ENCODE results near the gene CEP192.

Gene CEP192

DNA sequence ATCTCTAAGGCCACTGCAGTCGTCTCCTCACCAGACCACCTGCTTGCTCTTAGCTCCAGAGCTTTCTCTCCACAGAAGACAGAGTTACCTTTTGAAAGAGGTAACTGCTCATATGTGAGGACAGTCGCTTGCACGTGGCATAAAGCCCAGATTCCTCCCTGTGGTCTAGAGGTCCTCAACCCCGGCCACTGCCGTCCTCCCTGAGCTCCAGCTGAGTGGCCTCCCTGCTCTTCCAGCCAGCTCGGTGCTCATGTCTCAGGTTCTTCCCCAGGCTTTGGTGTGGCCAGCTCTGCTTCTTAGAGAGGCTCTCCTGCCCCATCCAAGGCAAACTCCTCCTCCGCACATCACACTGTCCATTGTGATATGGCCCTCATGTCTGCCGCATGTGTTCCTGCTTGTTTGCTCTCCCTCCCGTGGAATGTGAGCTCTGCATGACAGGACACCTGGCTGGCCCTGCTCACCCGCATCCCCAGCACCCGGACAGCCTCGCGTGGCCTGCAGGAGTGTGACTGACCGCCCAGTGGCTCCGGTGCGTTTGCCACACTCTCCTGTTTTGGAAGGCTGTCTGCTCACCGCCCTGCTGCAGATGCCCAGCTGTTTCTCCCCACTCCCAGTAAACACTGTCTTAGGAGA lies 135.9 kb downstream of the CEP192 start:
- Histone ChIP-seq H3K4me1 (ENCODE audit: insufficient read depth, low read length) (no peaks in the 10 kb centered on the region), H3K27me3 (ENCODE audit: insufficient read depth, low read length) (no peaks in the 10 kb centered on the region), H3K27ac (ENCODE audit: low read depth, low read length) (no peak overlapping the region), H3K9me3 (ENCODE audit: insufficient read depth, low read depth, low read length) (peaks cover 4% of the 10 kb centered on the region; the same call in 1 of the 2 replicates), H3K36me3 (ENCODE audit: insufficient read depth, low read length) (peaks cover 26% of the 10 kb centered on the region), H3K9ac (ENCODE audit: low read depth, low read length) (no peak overlapping the region), H3K4me3 (ENCODE audit: low read length) (no peak overlapping the region)
- WGBS, result 95% methylated on average over 17 of the region's 17 CpGs

DNA sequence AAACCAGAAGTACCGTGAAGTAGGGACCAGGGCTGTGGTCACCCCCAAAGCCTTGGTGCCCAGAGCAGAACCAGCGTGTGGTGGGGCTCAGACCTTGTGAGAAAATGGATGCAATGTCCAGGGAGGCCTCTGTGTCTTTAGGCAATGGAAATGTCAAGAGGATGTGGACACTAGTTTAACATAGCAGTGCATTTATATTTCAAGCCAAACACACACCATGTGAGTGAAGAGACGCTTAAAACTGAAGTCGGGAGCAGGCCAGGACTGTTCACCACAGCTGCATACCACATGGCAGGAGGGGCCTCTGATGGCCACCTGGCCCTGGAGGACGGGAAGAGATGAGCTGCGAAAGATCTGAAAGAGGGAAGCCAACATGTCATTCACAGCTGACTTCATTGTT lies 140.1 kb downstream of the CEP192 start:
- Histone ChIP-seq H3K4me1 (ENCODE audit: insufficient read depth, low read length) (peaks cover 2% of the 10 kb centered on the region; the same call in 1 of the 2 replicates), H3K27me3 (ENCODE audit: insufficient read depth, low read length) (peaks cover 14% of the 10 kb centered on the region), H3K9ac (ENCODE audit: low read depth, low read length) (no peak overlapping the region), H3K4me3 (ENCODE audit: low read length) (no peak overlapping the region), H3K9me3 (ENCODE audit: insufficient read depth, low read depth, low read length) (peaks cover 4% of the 10 kb centered on the region; the same call in 1 of the 2 replicates), H3K27ac (ENCODE audit: low read depth, low read length) (no peak overlapping the region), H3K36me3 (ENCODE audit: insufficient read depth, low read length) (no peaks in the 10 kb centered on the region)
- 96% methylated on average over 6 of the region's 6 CpGs for WGBS

DNA sequence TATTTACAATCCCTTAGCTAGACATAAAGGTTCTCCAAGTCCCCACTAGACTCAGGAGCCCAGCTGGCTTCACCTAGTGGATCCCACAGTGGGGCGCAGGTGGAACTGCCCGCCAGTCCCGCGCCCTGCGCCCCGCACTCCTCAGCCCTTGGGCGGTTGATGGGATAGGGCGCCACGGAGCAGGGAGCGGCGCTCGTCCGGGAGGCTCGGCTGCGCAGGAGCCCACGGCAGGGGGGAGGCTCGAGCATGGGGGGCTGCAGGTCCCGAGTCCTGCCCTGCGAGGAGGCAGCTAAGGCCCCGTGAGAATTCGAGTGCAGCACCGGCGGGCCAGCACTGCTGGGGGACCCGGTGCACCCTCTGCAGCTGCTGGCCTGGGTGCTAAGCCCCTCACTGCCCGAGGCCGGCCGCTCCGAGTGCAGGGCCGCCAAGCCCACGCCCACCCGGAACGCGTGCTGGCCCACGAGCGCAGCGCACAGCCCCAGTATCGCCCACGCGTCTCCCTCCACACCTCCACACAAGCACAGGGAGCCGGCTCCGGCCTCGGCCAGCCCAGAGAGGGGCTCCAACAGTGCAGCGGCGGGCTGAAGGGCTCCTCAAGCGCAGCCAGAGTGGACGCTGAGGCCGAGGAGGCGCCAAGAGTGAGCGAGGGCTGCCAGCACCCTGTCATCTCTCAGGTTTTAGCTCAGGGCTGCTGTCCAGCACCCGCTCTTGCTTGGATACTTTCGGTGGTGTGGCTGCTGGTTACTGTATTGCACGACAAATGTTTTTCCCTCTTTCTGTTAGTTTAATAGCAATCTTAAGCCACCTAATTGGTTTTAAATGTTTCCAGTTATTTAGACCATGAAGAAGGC lies 143.6 kb downstream of the CEP192 start:
- Histone ChIP-seq H3K36me3 (ENCODE audit: insufficient read depth, low read length) (no peaks in the 10 kb centered on the region), H3K9ac (ENCODE audit: low read depth, low read length) (no peak overlapping the region), H3K4me1 (ENCODE audit: insufficient read depth, low read length) (peaks cover 3% of the 10 kb centered on the region; the same call in 1 of the 2 replicates), H3K27ac (ENCODE audit: low read depth, low read length) (no peak overlapping the region), H3K4me3 (ENCODE audit: low read length) (no peak overlapping the region), H3K9me3 (ENCODE audit: insufficient read depth, low read depth, low read length) (peaks cover 4% of the 10 kb centered on the region; the same call in 1 of the 2 replicates), H3K27me3 (ENCODE audit: insufficient read depth, low read length) (peaks cover 39% of the 10 kb centered on the region)
- WGBS, result 96% methylated on average over 52 of the region's 52 CpGs

DNA sequence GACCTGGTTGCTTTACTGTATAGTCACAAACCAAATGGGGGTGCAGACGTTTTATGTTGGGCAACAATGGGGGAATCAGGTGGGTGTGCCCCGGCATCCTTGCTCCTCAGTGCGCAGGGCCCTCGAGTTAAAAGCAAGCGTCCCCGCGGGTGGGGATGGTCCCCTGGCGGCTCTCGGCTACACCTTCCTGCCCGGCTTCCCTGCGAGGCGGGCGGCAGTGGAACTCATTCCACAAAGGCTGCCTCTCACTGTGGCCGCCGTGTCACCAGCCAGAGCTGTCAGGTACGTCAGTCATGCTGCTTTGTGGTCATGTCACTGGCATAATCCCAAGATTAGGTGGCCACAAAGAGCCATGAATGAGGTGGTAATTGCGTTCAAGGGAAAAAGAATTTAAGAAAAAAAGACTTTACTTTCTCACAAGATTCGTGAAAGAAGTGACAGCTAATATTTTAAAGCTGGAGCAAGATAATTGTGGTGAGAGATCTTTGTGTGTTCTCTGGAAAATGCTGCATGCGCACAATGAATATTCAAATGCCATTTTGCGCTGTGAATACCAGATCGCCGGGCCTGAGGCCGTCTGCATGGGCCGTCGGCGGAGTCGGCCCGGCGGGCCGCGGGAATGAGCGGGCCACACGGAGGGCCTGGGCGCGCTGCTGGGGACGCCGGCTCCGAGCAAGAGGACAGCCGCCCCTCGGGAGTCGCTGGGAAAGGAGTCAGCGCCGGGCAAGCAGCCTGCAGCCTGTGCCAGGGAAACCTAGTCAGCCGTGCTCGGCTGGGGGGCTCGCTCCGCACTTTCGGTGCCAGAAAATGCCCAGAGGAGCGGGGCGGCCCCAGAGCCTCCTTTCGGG lies 145.1 kb downstream of the CEP192 start:
- Histone ChIP-seq H3K36me3 (ENCODE audit: insufficient read depth, low read length) (no peaks in the 10 kb centered on the region), H3K9me3 (ENCODE audit: insufficient read depth, low read depth, low read length) (0 out of 2 replicates have a peak, but pooled peaks cover 1% of the 10 kb centered on the region), H3K27me3 (ENCODE audit: insufficient read depth, low read length) (peaks cover 39% of the 10 kb centered on the region), H3K27ac (ENCODE audit: low read depth, low read length) (no peak overlapping the region), H3K4me3 (ENCODE audit: low read length) (peak overlapping the region; percentile 61), H3K9ac (ENCODE audit: low read depth, low read length) (peak overlapping the region; percentile 61), H3K4me1 (ENCODE audit: insufficient read depth, low read length) (peaks cover 3% of the 10 kb centered on the region; the same call in 1 of the 2 replicates)
- 23% methylated on average over 51 of the region's 51 CpGs for WGBS

DNA sequence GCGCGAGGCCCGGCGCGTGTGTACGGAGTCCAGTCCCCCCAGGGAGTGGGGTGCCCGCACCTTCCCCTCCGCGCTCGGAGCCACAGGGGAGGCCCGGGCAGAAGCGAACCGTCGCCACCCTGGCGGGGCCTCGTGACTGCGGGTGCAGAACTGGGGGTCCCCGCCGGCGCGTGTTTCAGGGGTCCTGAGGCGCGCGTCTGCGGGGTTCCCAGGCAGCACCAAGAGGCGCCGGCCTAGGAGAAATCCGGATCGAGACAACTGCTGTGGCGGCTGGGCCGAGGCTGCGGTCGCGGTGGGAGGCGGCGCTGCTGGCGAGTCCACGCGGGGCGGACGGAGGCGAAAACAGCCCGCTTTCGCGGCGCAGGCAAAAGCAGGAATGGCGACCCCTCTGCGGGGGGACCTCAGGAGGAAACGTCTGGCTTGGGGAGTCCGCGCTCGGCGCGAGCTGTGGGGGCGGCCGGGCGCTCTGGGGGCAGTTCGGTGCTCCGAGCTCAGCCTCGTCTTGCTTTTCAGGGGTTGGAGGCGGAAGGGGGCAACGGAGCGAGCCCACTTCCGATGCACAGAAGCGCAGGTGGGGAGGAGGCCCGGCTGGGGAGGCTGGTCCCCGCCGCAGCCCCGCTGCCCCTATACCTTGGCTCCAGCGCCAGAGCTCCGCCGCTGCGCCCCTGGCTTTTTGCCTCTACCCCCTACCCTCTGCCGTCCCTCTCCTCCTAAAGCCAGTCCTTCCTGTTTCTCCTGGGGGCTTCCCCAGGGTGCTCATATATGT lies 145.9 kb downstream of the CEP192 start:
- Histone ChIP-seq H3K4me3 (ENCODE audit: low read length) (peak overlapping the region; percentile 61), H3K27me3 (ENCODE audit: insufficient read depth, low read length) (peaks cover 39% of the 10 kb centered on the region), H3K36me3 (ENCODE audit: insufficient read depth, low read length) (no peaks in the 10 kb centered on the region), H3K9me3 (ENCODE audit: insufficient read depth, low read depth, low read length) (no peaks in the 10 kb centered on the region), H3K27ac (ENCODE audit: low read depth, low read length) (no peak overlapping the region), H3K9ac (ENCODE audit: low read depth, low read length) (peak overlapping the region; percentile 61), H3K4me1 (ENCODE audit: insufficient read depth, low read length) (peaks cover 3% of the 10 kb centered on the region; the same call in 1 of the 2 replicates)
- 4% methylated on average over 74 of the region's 74 CpGs for whole genome bisulfite sequencing

DNA sequence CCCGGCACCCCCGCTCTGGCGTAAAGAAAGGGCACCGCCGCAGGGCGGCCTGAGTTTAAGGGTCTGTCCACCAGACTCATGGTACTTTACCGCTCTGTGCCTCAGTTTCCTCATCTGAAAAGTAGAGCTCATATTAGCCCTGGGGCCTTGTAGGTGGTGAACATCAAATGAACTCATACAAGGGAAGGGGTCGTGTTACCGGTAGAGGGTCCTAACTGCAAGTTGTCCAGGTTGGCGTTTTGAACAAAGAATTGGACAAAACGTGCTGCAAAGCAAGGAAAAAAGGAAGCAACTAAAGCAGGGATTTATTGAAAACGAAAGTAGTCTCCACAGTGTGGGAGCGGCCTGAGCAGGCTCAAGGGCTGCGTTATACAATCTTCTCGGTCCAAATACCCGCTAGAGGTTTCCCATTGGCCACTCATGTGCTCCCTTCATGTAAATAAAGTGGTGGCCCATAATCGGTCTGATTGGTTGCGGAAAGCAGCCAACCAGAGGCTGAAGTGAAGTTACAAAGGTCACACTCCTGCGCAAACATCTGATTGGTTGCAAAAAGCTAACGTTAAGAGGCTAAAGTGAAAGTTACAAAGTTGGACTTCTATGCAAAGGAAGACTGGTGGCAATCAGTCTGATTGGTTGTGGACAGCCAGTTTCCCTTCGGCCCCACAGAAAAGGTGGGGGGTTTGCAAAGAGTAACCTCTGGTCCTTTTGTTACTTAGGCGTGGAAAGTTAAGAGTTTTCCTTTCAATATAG lies 146.7 kb downstream of the CEP192 start:
- Histone ChIP-seq H3K27ac (ENCODE audit: low read depth, low read length) (no peak overlapping the region), H3K36me3 (ENCODE audit: insufficient read depth, low read length) (no peaks in the 10 kb centered on the region), H3K4me1 (ENCODE audit: insufficient read depth, low read length) (peaks cover 3% of the 10 kb centered on the region; the same call in 1 of the 2 replicates), H3K9me3 (ENCODE audit: insufficient read depth, low read depth, low read length) (no peaks in the 10 kb centered on the region), H3K27me3 (ENCODE audit: insufficient read depth, low read length) (peaks cover 39% of the 10 kb centered on the region), H3K9ac (ENCODE audit: low read depth, low read length) (no peak overlapping the region), H3K4me3 (ENCODE audit: low read length) (peak overlapping the region; percentile 61)
- 87% methylated on average over 22 of the region's 22 CpGs for WGBS

DNA sequence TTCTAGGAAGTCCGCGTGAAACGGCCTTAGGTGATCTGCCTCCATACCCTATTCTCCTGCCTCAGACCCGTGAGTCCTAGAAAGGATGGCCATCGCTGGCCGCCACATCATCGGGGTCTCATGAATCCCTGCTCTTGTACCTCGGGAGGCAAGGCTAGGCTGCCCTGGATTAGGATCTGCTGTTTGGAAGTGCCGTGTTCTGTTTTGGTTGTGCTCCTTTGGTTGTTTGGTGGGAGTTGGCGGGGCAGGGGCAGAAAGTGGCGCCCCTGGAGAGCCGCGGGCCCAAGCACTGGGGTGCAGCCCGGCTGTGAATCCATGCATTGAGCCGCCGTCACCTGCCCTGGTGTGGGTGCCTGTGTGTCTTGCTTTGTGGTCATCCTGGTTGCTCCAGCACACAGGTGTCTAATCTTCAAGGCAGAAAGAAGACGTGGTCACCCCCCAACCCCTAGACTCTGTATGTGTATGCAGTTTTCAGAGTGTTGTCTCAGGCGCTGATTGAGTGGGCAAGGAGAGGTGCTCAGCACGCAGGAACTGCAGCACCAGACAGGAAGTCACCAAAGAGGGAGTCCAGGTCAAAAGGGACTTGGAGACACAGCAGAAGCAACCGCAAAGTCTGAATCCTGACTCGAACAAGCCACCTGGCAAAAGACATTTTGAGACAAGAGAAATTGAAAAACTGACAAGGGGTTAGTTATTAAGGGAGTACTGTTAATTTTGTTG lies 147.4 kb downstream of the CEP192 start:
- H3K4me3 ChIP-seq (ENCODE audit: low read length), result no peak overlapping the region
- H3K36me3 ChIP-seq (ENCODE audit: insufficient read depth, low read length), result no peaks in the 10 kb centered on the region
- H3K9me3 ChIP-seq (ENCODE audit: insufficient read depth, low read depth, low read length), result 0 out of 2 replicates have a peak, but pooled peaks cover 2% of the 10 kb centered on the region
- H3K9ac ChIP-seq (ENCODE audit: low read depth, low read length), result no peak overlapping the region
- no peak overlapping the region for H3K27ac ChIP-seq (ENCODE audit: low read depth, low read length)
- H3K4me1 ChIP-seq (ENCODE audit: insufficient read depth, low read length), result peaks cover 3% of the 10 kb centered on the region; the same call in 1 of the 2 replicates
- 93% methylated on average over 21 of the region's 21 CpGs for WGBS
- H3K27me3 ChIP-seq (ENCODE audit: insufficient read depth, low read length), result peaks cover 39% of the 10 kb centered on the region

DNA sequence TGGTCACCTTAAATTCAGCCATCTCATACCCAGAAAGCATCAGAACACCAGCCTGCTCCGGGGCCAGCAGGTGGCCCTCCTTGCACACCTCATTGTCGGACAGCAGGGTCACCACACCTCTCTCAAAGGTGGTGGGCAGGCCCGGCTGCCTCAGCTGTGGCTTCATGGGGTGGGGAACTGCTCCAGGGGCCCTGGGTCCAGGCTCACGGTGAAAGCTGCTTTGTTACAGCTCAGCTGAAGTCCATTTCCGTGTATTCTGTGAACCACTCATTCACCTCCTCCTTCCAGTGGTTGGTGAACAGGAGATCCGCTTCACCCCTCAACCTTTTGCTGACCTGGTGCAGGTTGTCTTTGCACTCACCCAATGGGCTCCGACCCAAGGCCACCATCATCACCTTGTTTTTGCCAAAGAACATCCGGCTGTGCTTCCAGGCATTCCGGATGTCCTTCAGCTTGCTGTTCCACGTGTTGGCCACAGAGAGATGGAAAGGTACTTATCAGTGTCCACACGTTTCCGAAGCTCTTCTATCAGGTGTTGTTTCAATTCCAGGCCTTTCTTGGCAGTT lies 148.8 kb downstream of the CEP192 start:
- Histone ChIP-seq H3K36me3 (ENCODE audit: insufficient read depth, low read length) (no peaks in the 10 kb centered on the region), H3K9me3 (ENCODE audit: insufficient read depth, low read depth, low read length) (0 out of 2 replicates have a peak, but pooled peaks cover 4% of the 10 kb centered on the region), H3K27me3 (ENCODE audit: insufficient read depth, low read length) (peaks cover 38% of the 10 kb centered on the region), H3K9ac (ENCODE audit: low read depth, low read length) (no peak overlapping the region), H3K4me1 (ENCODE audit: insufficient read depth, low read length) (peaks cover 3% of the 10 kb centered on the region; the same call in 1 of the 2 replicates), H3K27ac (ENCODE audit: low read depth, low read length) (no peak overlapping the region), H3K4me3 (ENCODE audit: low read length) (no peak overlapping the region)
- 84% methylated on average over 12 of the region's 12 CpGs for WGBS

DNA sequence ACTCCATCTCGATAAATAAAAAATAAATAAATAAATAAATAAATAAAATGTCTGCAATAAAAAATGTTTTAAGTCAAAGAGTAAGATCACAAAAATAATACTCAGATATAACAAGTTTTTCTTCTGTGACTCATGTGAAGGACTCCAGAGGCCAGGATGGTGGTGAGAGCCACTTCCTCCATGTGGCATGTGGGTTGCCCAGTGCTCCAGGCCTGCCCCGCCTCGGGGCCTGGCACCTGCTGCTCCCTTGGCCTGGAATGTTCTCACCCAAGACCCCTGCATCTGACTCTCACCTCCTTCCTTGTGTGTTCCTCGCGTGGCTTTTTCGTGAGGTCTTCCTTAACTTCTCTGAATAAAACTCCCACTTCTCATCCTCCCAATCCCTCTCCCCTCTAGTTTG lies 150.0 kb downstream of the CEP192 start:
- no peak overlapping the region for H3K27ac ChIP-seq (ENCODE audit: low read depth, low read length)
- peaks cover 2% of the 10 kb centered on the region; the same call in 1 of the 2 replicates for H3K4me1 ChIP-seq (ENCODE audit: insufficient read depth, low read length)
- no peak overlapping the region for H3K9ac ChIP-seq (ENCODE audit: low read depth, low read length)
- H3K27me3 ChIP-seq (ENCODE audit: insufficient read depth, low read length), result peaks cover 26% of the 10 kb centered on the region
- 0 out of 2 replicates have a peak, but pooled peaks cover 4% of the 10 kb centered on the region for H3K9me3 ChIP-seq (ENCODE audit: insufficient read depth, low read depth, low read length)
- WGBS, result 96% methylated on average over 5 of the region's 6 CpGs
- no peaks in the 10 kb centered on the region for H3K36me3 ChIP-seq (ENCODE audit: insufficient read depth, low read length)
- H3K4me3 ChIP-seq (ENCODE audit: low read length), result no peak overlapping the region

Data from HUES64 (cell line).